ENCODE data around the gene ARL6IP6.

ARL6IP6 gene

GRCh38 chr2:152766928-152767327 lies 48.5 kb downstream of the ARL6IP6 start:
- Histone ChIP-seq H3K9me3 (no peaks in the 10 kb centered on the region), H3K36me3 (no peaks in the 10 kb centered on the region), H3K27me3 (no peaks in the 10 kb centered on the region), H3K4me1 (no peaks in the 10 kb centered on the region), H3K4me3 (ENCODE audit: low read depth, low read length) (no peak overlapping the region)
- DNase-seq, result no peak
- TF ChIP-seq CTCF (IDR thresholded peaks at IDR 0.05; ENCODE audit: low read depth, low read length), result no peak

- TF ChIP-seq CTCF (IDR thresholded peaks at IDR 0.05; ENCODE audit: low read depth, low read length), result no peak
- Histone ChIP-seq H3K4me1 (no peaks in the 10 kb centered on the region), H3K27me3 (no peaks in the 10 kb centered on the region), H3K4me3 (ENCODE audit: low read depth, low read length) (no peak overlapping the region), H3K36me3 (no peaks in the 10 kb centered on the region), H3K9me3 (no peaks in the 10 kb centered on the region)
- no peak for DNase-seq
Measured at GRCh38 chr2:152781175-152781574, 62.8 kb downstream of the ARL6IP6 start.

GRCh38 chr2:152782171-152782570 lies 63.8 kb downstream of the ARL6IP6 start:
- no peaks in the 10 kb centered on the region for H3K36me3 ChIP-seq
- no peaks in the 10 kb centered on the region for H3K9me3 ChIP-seq
- H3K27me3 ChIP-seq, result no peaks in the 10 kb centered on the region
- TF ChIP-seq CTCF (IDR thresholded peaks at IDR 0.05; ENCODE audit: low read depth, low read length), result no peak
- DNase-seq, result no peak
- H3K4me1 ChIP-seq, result no peaks in the 10 kb centered on the region
- H3K4me3 ChIP-seq (ENCODE audit: low read depth, low read length), result no peak overlapping the region

- no peaks in the 10 kb centered on the region for H3K9me3 ChIP-seq
- H3K27me3 ChIP-seq, result no peaks in the 10 kb centered on the region
- H3K4me3 ChIP-seq (ENCODE audit: low read depth, low read length), result no peak overlapping the region
- no peaks in the 10 kb centered on the region for H3K4me1 ChIP-seq
- no peak for DNase-seq
- H3K36me3 ChIP-seq, result no peaks in the 10 kb centered on the region
- no peak for TF ChIP-seq CTCF (IDR thresholded peaks at IDR 0.05; ENCODE audit: low read depth, low read length)
Measured at GRCh38 chr2:152790883-152791282, 72.5 kb downstream of the ARL6IP6 start.

- Histone ChIP-seq H3K9me3 (no peaks in the 10 kb centered on the region), H3K4me1 (no peaks in the 10 kb centered on the region), H3K4me3 (ENCODE audit: low read depth, low read length) (no peak overlapping the region), H3K27me3 (no peaks in the 10 kb centered on the region), H3K36me3 (no peaks in the 10 kb centered on the region)
- DNase-seq, result no peak
- no peak for TF ChIP-seq CTCF (IDR thresholded peaks at IDR 0.05; ENCODE audit: low read depth, low read length)
Measured at GRCh38 chr2:152791979-152792378, 73.6 kb downstream of the ARL6IP6 start.

GRCh38 chr2:152792974-152793373 lies 74.6 kb downstream of the ARL6IP6 start:
- Histone ChIP-seq H3K27me3 (no peaks in the 10 kb centered on the region), H3K9me3 (no peaks in the 10 kb centered on the region), H3K36me3 (no peaks in the 10 kb centered on the region), H3K4me3 (ENCODE audit: low read depth, low read length) (no peak overlapping the region), H3K4me1 (no peaks in the 10 kb centered on the region)
- TF ChIP-seq CTCF (IDR thresholded peaks at IDR 0.05; ENCODE audit: low read depth, low read length), result no peak
- no peak for DNase-seq
